Activated T-helper 1 cell treated with anti-CD3 and anti-CD28 coated beads, Interleukin-12 subunit alpha, Interleukin-12 subunit beta, Interleukin-2, Interleukin-4 antibody, amounts not matched to agents 30 ng/mL and 10 ng/mL and 1 ng/mL, durations not matched to agents 14 hours and 24 hours and 36 hours (primary cell): Measurements from ENCODE around the gene DBP. TPM values are rescaled to one million over a fixed set of nuclear protein-coding genes. Genes with fewer than 3 reads are reported as not detected.

Experiments used
- DNase-seq: peaks from one replicate; pipeline ENCODE4 v3.0.0; 2021; ENCODE audit warnings: low spot score
- H3K27ac Mint-ChIP-seq: one replicate; pipeline ENCODE4 v1.8.0; 2021; ENCODE audit warnings: mild to moderate bottlenecking, mixed read lengths
- H3K27me3 Mint-ChIP-seq: one replicate; pipeline ENCODE4 v1.8.0; 2022; ENCODE audit warnings: mild to moderate bottlenecking, moderate library complexity, mixed read lengths; ENCODE audit not compliant: insufficient read depth
- H3K36me3 Mint-ChIP-seq: one replicate; pipeline ENCODE4 v1.8.0; 2021; ENCODE audit warnings: low read depth, mixed read lengths
- H3K4me1 Mint-ChIP-seq: one replicate; pipeline ENCODE4 v1.8.0; 2021; ENCODE audit warnings: low read depth, mixed read lengths
- H3K4me3 Mint-ChIP-seq: one replicate; pipeline ENCODE4 v1.8.0; 2021; ENCODE audit warnings: mild to moderate bottlenecking, moderate library complexity, mixed read lengths
- H3K9me3 Mint-ChIP-seq: one replicate; pipeline ENCODE4 v1.8.0; 2021; ENCODE audit warnings: mixed read lengths
- intact Hi-C: fragments of 100-400 bp; cut with micrococcal nuclease; formaldehyde crosslinking; loops from one replicate; pipeline ENCODE4 v1.15.1; 2024
- total RNA-seq: library from RNA; stranded (reverse); gene quantifications from 2 replicates; pipeline ENCODE4 v1.2.3, GENCODE V29; 2022

Gene DBP
- total RNA-seq, 1 donor from 2014 or later, result 9.1 TPM

GRCh38 chr19:48617146-48617937, 19.8 kb downstream of the DBP start:
- H3K36me3 Mint-ChIP-seq, result peaks cover 51% of the 10 kb centered on the region

GRCh38 chr19:48616491-48617056, 20.6 kb downstream of the DBP start:
- Mint-ChIP-seq H3K27ac (peak overlapping the region; percentile 100), H3K4me1 (peaks cover 35% of the 10 kb centered on the region), H3K9me3 (no peaks in the 10 kb centered on the region), H3K27me3 (no peaks in the 10 kb centered on the region), H3K36me3 (peaks cover 47% of the 10 kb centered on the region), H3K4me3 (peak overlapping the region; percentile 99)
- no peak for DNase-seq
- intact Hi-C loops, result no loop called here

More at GRCh38 chr19:48617146-48617937, 19.8 kb downstream of the DBP start:
- H3K27ac Mint-ChIP-seq, result peak overlapping the region; percentile 100
- DNase-seq, result no peak
- H3K9me3 Mint-ChIP-seq, result no peaks in the 10 kb centered on the region
- H3K27me3 Mint-ChIP-seq, result no peaks in the 10 kb centered on the region
- H3K4me3 Mint-ChIP-seq, result peak overlapping the region; percentile 99
- intact Hi-C loops, result no loop called here
- H3K4me1 Mint-ChIP-seq, result peaks cover 37% of the 10 kb centered on the region

- Mint-ChIP-seq H3K27me3 (no peaks in the 10 kb centered on the region), H3K4me3 (peak overlapping the region; percentile 99), H3K36me3 (peaks cover 44% of the 10 kb centered on the region), H3K4me1 (peaks cover 35% of the 10 kb centered on the region), H3K27ac (peak overlapping the region; percentile 55), H3K9me3 (no peaks in the 10 kb centered on the region)
- intact Hi-C loops, result no loop called here
- DNase-seq, result no peak
Observed at GRCh38 chr19:48616041-48616436, 21.1 kb downstream of the DBP start.

GRCh38 chr19:48615231-48616040, 21.7 kb downstream of the DBP start:
- peak overlapping the region; percentile 99 for H3K4me3 Mint-ChIP-seq
- intact Hi-C loops, result no loop called here
- DNase-seq, result no peak
- H3K9me3 Mint-ChIP-seq, result no peaks in the 10 kb centered on the region
- peaks cover 35% of the 10 kb centered on the region for H3K4me1 Mint-ChIP-seq
- H3K36me3 Mint-ChIP-seq, result peaks cover 44% of the 10 kb centered on the region
- peak overlapping the region; percentile 61 for H3K27ac Mint-ChIP-seq
- H3K27me3 Mint-ChIP-seq, result no peaks in the 10 kb centered on the region

GRCh38 chr19:48614436-48615230, 22.5 kb downstream of the DBP start, which contains the start of gene FAM83E:
FAM83E (minus strand) TSS chr19:48615076; CDS start chr19:48613372, 1,704 bp downstream.
- Mint-ChIP-seq H3K36me3 (peaks cover 42% of the 10 kb centered on the region), H3K27me3 (no peaks in the 10 kb centered on the region), H3K4me1 (peaks cover 27% of the 10 kb centered on the region), H3K4me3 (peak within 1 kb of the TSS; percentile 99), H3K27ac (peak within 1 kb of the TSS; percentile 61), H3K9me3 (no peaks in the 10 kb centered on the region)
- intact Hi-C loops, result no loop called here
- DNase-seq, result no peak

GRCh38 chr19:48613852-48614435, 23.2 kb downstream of the DBP start:
- H3K36me3 Mint-ChIP-seq, result peaks cover 40% of the 10 kb centered on the region

GRCh38 chr19:48613024-48613851, 23.9 kb downstream of the DBP start:
- intact Hi-C loops, result no loop called here
- no peak for DNase-seq
- H3K4me1 Mint-ChIP-seq, result peaks cover 18% of the 10 kb centered on the region
- no peak overlapping the region for H3K4me3 Mint-ChIP-seq
- no peaks in the 10 kb centered on the region for H3K9me3 Mint-ChIP-seq
- no peaks in the 10 kb centered on the region for H3K27me3 Mint-ChIP-seq
- H3K27ac Mint-ChIP-seq, result no peak overlapping the region
- peaks cover 35% of the 10 kb centered on the region for H3K36me3 Mint-ChIP-seq

More at GRCh38 chr19:48613852-48614435, 23.2 kb downstream of the DBP start:
- H3K27me3 Mint-ChIP-seq, result no peaks in the 10 kb centered on the region
- peaks cover 23% of the 10 kb centered on the region for H3K4me1 Mint-ChIP-seq
- H3K4me3 Mint-ChIP-seq, result no peak overlapping the region
- H3K9me3 Mint-ChIP-seq, result no peaks in the 10 kb centered on the region
- intact Hi-C loops, result no loop called here
- H3K27ac Mint-ChIP-seq, result no peak overlapping the region
- no peak for DNase-seq

- Mint-ChIP-seq H3K4me1 (peaks cover 8% of the 10 kb centered on the region), H3K4me3 (no peak overlapping the region), H3K9me3 (no peaks in the 10 kb centered on the region), H3K27ac (no peak overlapping the region), H3K27me3 (no peaks in the 10 kb centered on the region), H3K36me3 (peaks cover 21% of the 10 kb centered on the region)
- intact Hi-C loops, result no loop called here
- no peak for DNase-seq
Observed at GRCh38 chr19:48611872-48612271, 25.3 kb downstream of the DBP start.

- Mint-ChIP-seq H3K4me1 (no peaks in the 10 kb centered on the region), H3K4me3 (no peak overlapping the region), H3K36me3 (peaks cover 4% of the 10 kb centered on the region), H3K27ac (no peak overlapping the region), H3K27me3 (no peaks in the 10 kb centered on the region), H3K9me3 (no peaks in the 10 kb centered on the region)
- intact Hi-C loops, result no loop called here
- no peak for DNase-seq
Observed at GRCh38 chr19:48609571-48610108, 27.5 kb downstream of the DBP start.

- no peaks in the 10 kb centered on the region for H3K27me3 Mint-ChIP-seq
- no peak overlapping the region for H3K27ac Mint-ChIP-seq
- no peaks in the 10 kb centered on the region for H3K4me1 Mint-ChIP-seq
- H3K9me3 Mint-ChIP-seq, result no peaks in the 10 kb centered on the region
- DNase-seq, result peak; percentile 40
- no peak overlapping the region for H3K4me3 Mint-ChIP-seq
- intact Hi-C loops, result loop anchor here (1.0 kb wide), 2 partner anchors 103 to 119 kb away; no protein-coding TSS in a partner anchor
- peaks cover 4% of the 10 kb centered on the region for H3K36me3 Mint-ChIP-seq
Observed at GRCh38 chr19:48608798-48609263, 28.3 kb downstream of the DBP start.

GRCh38 chr19:48607359-48607755, 29.8 kb downstream of the DBP start:
- H3K4me1 Mint-ChIP-seq, result no peaks in the 10 kb centered on the region
- H3K4me3 Mint-ChIP-seq, result no peak overlapping the region
- H3K27me3 Mint-ChIP-seq, result no peaks in the 10 kb centered on the region
- H3K27ac Mint-ChIP-seq, result no peak overlapping the region
- no peaks in the 10 kb centered on the region for H3K9me3 Mint-ChIP-seq
- DNase-seq, result no peak
- intact Hi-C loops, result no loop called here
- peaks cover 2% of the 10 kb centered on the region for H3K36me3 Mint-ChIP-seq
